GM23248 (cell line): ENCODE results near the gene LRFN2. TPM values are rescaled to one million over a fixed set of nuclear protein-coding genes. Genes with fewer than 3 reads are reported as not detected.

Experiments
- DNase-seq: peaks from one replicate; pipeline ENCODE4 v3.0.0-alpha.2; 2015
- H2AFZ ChIP-seq: fragments of 200-600 bp; sonication (generic); 2 replicates; pipeline ENCODE4 v1.6.1; 2016; ENCODE audit warnings: antibody characterized with exemption
- H3F3A ChIP-seq: fragments of 200-600 bp; sonication (generic); 2 replicates; pipeline ENCODE4 v1.6.1; 2016; ENCODE audit warnings: mild to moderate bottlenecking, antibody characterized with exemption, mixed run types; ENCODE audit not compliant: insufficient read depth
- H3K27ac ChIP-seq: fragments of 200-600 bp; sonication (generic); 2 replicates; pipeline ENCODE4 v1.5.1; 2016; ENCODE audit warnings: mild to moderate bottlenecking
- H3K27me3 ChIP-seq: fragments of 200-600 bp; sonication (generic); replicated peaks from 2 replicates; pipeline ENCODE4 v1.6.1; 2016; ENCODE audit warnings: mild to moderate bottlenecking; ENCODE audit not compliant: insufficient read depth
- H3K36me3 ChIP-seq: fragments of 200-600 bp; sonication (generic); 2 replicates; pipeline ENCODE4 v1.6.1; 2016; ENCODE audit warnings: low read depth, mild to moderate bottlenecking
- H3K4me1 ChIP-seq: fragments of 200-600 bp; sonication (generic); 2 replicates; pipeline ENCODE4 v1.6.1; 2016; ENCODE audit warnings: mild to moderate bottlenecking; ENCODE audit not compliant: insufficient read depth
- H3K4me2 ChIP-seq: fragments of 200-600 bp; sonication (generic); one replicate; pipeline ENCODE4 v1.6.1; 2016; ENCODE audit warnings: mild to moderate bottlenecking; ENCODE audit not compliant: unreplicated experiment
- H3K4me3 ChIP-seq: fragments of 200-600 bp; sonication (generic); 2 replicates; pipeline ENCODE4 v1.5.1; 2016; ENCODE audit warnings: mild to moderate bottlenecking
- H3K79me2 ChIP-seq: fragments of 200-600 bp; sonication (generic); 2 replicates; pipeline ENCODE4 v1.6.1; 2016; ENCODE audit warnings: mild to moderate bottlenecking; ENCODE audit not compliant: insufficient read depth
- H3K9ac ChIP-seq: fragments of 200-600 bp; sonication (generic); 2 replicates; pipeline ENCODE4 v1.6.1; 2016; ENCODE audit warnings: mild to moderate bottlenecking
- H3K9me2 ChIP-seq: fragments of 200-600 bp; sonication (generic); 2 replicates; pipeline ENCODE4 v1.6.1; 2016; ENCODE audit warnings: mixed run types, mild to moderate bottlenecking, moderate library complexity; ENCODE audit not compliant: insufficient read depth
- H3K9me3 ChIP-seq: fragments of 200-600 bp; sonication (generic); one replicate; pipeline ENCODE4 v1.6.1; 2017; ENCODE audit warnings: low read depth
- H4K20me1 ChIP-seq: fragments of 200-600 bp; sonication (generic); 2 replicates; pipeline ENCODE4 v1.6.0; 2016; ENCODE audit not compliant: insufficient read depth
- EZH2 ChIP-seq: fragments of 200-600 bp; sonication (generic); IDR thresholded peaks from 2 replicates; pipeline ENCODE4 v1.6.1; 2018; ENCODE audit warnings: antibody characterized with exemption, mild to moderate bottlenecking; ENCODE audit not compliant: insufficient read depth, poor library complexity, severe bottlenecking
- EZH2phosphoT487 ChIP-seq: fragments of 200-600 bp; sonication (generic); IDR thresholded peaks from 2 replicates; pipeline ENCODE4 v1.6.1; 2018; ENCODE audit warnings: antibody characterized with exemption, moderate library complexity, mild to moderate bottlenecking, low read depth; ENCODE audit not compliant: insufficient read depth
- WGBS, 2 experiments: methylation state at CpG; one replicate each; pipeline ENCODE4 v1.1.6; 2015 to 2017; ENCODE audit warnings: low lambda C conversion rate in 2 of 2, low coverage in 1 of 2; ENCODE audit errors: missing lambda C conversion rate in 2 of 2; 5-methylcytosine and 5-hydroxymethylcytosine counted together
- in situ Hi-C: fragments of 300-500 bp; cut with MboI; formaldehyde crosslinking; loops from 2 replicates; pipeline ENCODE4 v1.15.0; 2020
- polyA plus RNA-seq: library from polyadenylated mRNA; unstranded; fragments of >200 nt; fragmentation: Nextera tagmentation; extraction: Ambion mirVana; gene quantifications from 2 replicates; pipeline ENCODE4 v1.2.1, GENCODE V29; 2016
- total RNA-seq: library from RNA; depleted of rRNA; stranded (reverse); fragments of >200 nt; shearing (Covaris generic); gene quantifications from 2 replicates; pipeline ENCODE4 v1.2.3, GENCODE V29; 2014

Gene LRFN2
- total and polyA plus RNA-seq, 2 experiments from 2014 or later = not detected

GRCh38 chr6:40378725-40379074 is 208.5 kb downstream of the LRFN2 start:
- Histone ChIP-seq H3F3A (no peaks in the 10 kb centered on the region), H3K4me3 (no peak overlapping the region), H3K9me2 (no peaks in the 10 kb centered on the region), H3K4me1 (no peaks in the 10 kb centered on the region), H4K20me1 (no peaks in the 10 kb centered on the region), H3K9ac (no peak overlapping the region), H3K36me3 (no peaks in the 10 kb centered on the region), H3K27ac (no peak overlapping the region), H3K27me3 (no peaks in the 10 kb centered on the region), H3K9me3 (no peaks in the 10 kb centered on the region), H3K4me2 (no peak overlapping the region), H3K79me2 (no peaks in the 10 kb centered on the region), H2AFZ (no peak overlapping the region)
- TF ChIP-seq EZH2phosphoT487 = no peak
- TF ChIP-seq EZH2 = no peak
- DNase-seq = no peak
- in situ Hi-C loops = no loop called here
- 72 to 78% methylated on average over 11 of the region's 11 CpGs for WGBS, 2 experiments

GRCh38 chr6:40378071-40378724 is 209.0 kb downstream of the LRFN2 start:
- WGBS, 2 experiments = 73 to 78% methylated on average over 19 to 21 of the region's 21 CpGs

GRCh38 chr6:40377173-40377806 is 209.9 kb downstream of the LRFN2 start:
- no peaks in the 10 kb centered on the region for H3K4me1 ChIP-seq
- in situ Hi-C loops = no loop called here
- no peaks in the 10 kb centered on the region for H3K79me2 ChIP-seq
- H3K9me2 ChIP-seq = no peaks in the 10 kb centered on the region
- no peak overlapping the region for H3K27ac ChIP-seq
- DNase-seq = no peak
- no peaks in the 10 kb centered on the region for H4K20me1 ChIP-seq
- no peak overlapping the region for H2AFZ ChIP-seq
- H3K4me3 ChIP-seq = no peak overlapping the region
- WGBS, 2 experiments = 68 to 70% methylated on average over 2 of the region's 2 CpGs
- no peak overlapping the region for H3K9ac ChIP-seq
- H3K4me2 ChIP-seq = no peak overlapping the region
- H3K36me3 ChIP-seq = no peaks in the 10 kb centered on the region
- H3F3A ChIP-seq = no peaks in the 10 kb centered on the region
- TF ChIP-seq EZH2phosphoT487 (no peak), EZH2 (no peak)
- H3K27me3 ChIP-seq = no peaks in the 10 kb centered on the region
- H3K9me3 ChIP-seq = no peaks in the 10 kb centered on the region

More at GRCh38 chr6:40378071-40378724, 209.0 kb downstream of the LRFN2 start:
- Histone ChIP-seq H3K9me2 (no peaks in the 10 kb centered on the region), H4K20me1 (no peaks in the 10 kb centered on the region), H3K27me3 (no peaks in the 10 kb centered on the region), H3K27ac (no peak overlapping the region), H3K4me1 (no peaks in the 10 kb centered on the region), H3K79me2 (no peaks in the 10 kb centered on the region), H3K9me3 (no peaks in the 10 kb centered on the region), H2AFZ (no peak overlapping the region), H3K4me3 (no peak overlapping the region), H3K4me2 (no peak overlapping the region), H3K9ac (no peak overlapping the region), H3K36me3 (no peaks in the 10 kb centered on the region), H3F3A (no peaks in the 10 kb centered on the region)
- in situ Hi-C loops = no loop called here
- no peak for DNase-seq
- no peak for TF ChIP-seq EZH2phosphoT487
- TF ChIP-seq EZH2 = no peak

- H3K27ac ChIP-seq = no peak overlapping the region
- no peaks in the 10 kb centered on the region for H3K79me2 ChIP-seq
- in situ Hi-C loops = no loop called here
- TF ChIP-seq EZH2phosphoT487 (no peak), EZH2 (no peak)
- H3K27me3 ChIP-seq = no peaks in the 10 kb centered on the region
- no peaks in the 10 kb centered on the region for H3K9me2 ChIP-seq
- no peaks in the 10 kb centered on the region for H4K20me1 ChIP-seq
- no peaks in the 10 kb centered on the region for H3F3A ChIP-seq
- H3K9ac ChIP-seq = no peak overlapping the region
- H3K36me3 ChIP-seq = no peaks in the 10 kb centered on the region
- H3K4me1 ChIP-seq = no peaks in the 10 kb centered on the region
- no peak for DNase-seq
- H2AFZ ChIP-seq = no peak overlapping the region
- 5 to 29% methylated on average over 1 of the region's 1 CpG for WGBS, 2 experiments
- H3K4me3 ChIP-seq = no peak overlapping the region
- no peaks in the 10 kb centered on the region for H3K9me3 ChIP-seq
- no peak overlapping the region for H3K4me2 ChIP-seq
Measured at GRCh38 chr6:40376113-40376650, 211.0 kb downstream of the LRFN2 start.
